ENCODE results near the gene LAMA3. TPM values are rescaled to one million over a fixed set of nuclear protein-coding genes. Genes with fewer than 3 reads are reported as not detected.

Gene LAMA3, protein sequence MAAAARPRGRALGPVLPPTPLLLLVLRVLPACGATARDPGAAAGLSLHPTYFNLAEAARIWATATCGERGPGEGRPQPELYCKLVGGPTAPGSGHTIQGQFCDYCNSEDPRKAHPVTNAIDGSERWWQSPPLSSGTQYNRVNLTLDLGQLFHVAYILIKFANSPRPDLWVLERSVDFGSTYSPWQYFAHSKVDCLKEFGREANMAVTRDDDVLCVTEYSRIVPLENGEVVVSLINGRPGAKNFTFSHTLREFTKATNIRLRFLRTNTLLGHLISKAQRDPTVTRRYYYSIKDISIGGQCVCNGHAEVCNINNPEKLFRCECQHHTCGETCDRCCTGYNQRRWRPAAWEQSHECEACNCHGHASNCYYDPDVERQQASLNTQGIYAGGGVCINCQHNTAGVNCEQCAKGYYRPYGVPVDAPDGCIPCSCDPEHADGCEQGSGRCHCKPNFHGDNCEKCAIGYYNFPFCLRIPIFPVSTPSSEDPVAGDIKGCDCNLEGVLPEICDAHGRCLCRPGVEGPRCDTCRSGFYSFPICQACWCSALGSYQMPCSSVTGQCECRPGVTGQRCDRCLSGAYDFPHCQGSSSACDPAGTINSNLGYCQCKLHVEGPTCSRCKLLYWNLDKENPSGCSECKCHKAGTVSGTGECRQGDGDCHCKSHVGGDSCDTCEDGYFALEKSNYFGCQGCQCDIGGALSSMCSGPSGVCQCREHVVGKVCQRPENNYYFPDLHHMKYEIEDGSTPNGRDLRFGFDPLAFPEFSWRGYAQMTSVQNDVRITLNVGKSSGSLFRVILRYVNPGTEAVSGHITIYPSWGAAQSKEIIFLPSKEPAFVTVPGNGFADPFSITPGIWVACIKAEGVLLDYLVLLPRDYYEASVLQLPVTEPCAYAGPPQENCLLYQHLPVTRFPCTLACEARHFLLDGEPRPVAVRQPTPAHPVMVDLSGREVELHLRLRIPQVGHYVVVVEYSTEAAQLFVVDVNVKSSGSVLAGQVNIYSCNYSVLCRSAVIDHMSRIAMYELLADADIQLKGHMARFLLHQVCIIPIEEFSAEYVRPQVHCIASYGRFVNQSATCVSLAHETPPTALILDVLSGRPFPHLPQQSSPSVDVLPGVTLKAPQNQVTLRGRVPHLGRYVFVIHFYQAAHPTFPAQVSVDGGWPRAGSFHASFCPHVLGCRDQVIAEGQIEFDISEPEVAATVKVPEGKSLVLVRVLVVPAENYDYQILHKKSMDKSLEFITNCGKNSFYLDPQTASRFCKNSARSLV (N-terminal part only)
- total RNA-seq = 25.9 TPM

DNA sequence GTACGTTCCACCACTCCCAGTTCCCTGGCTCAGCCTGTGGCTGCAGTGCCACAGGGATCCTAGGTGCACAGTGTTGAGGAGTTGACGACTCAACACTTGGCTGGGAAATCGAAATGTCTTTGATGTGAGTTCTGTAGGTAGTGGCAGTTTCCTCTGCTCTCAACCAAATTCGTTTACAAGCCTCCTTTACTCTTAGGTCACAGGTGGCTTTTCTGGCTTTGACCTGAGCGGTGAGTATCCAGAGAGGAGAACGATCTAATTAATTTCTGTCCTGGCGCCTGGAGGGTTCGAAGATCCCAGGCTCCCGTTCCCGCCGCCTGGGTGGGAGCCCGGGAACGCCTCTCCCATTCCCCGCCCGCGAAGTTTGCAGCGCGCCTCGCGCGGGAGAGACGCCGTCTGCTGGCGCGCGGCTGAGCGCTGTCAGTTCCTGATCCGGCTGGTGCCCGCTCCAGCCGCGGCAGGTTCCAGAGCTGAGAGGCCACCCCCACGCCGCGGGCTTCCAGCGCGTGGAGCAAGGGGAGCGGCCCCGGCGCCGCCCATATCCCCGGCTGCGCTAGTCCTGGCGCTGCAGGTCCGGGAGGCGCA lies at the start of gene LAMA3:
TSS of gene LAMA3 (plus strand) at position 423 of the 585 bp plus-strand sequence. CDS start 231 bp downstream, outside the sequence.

DNA sequence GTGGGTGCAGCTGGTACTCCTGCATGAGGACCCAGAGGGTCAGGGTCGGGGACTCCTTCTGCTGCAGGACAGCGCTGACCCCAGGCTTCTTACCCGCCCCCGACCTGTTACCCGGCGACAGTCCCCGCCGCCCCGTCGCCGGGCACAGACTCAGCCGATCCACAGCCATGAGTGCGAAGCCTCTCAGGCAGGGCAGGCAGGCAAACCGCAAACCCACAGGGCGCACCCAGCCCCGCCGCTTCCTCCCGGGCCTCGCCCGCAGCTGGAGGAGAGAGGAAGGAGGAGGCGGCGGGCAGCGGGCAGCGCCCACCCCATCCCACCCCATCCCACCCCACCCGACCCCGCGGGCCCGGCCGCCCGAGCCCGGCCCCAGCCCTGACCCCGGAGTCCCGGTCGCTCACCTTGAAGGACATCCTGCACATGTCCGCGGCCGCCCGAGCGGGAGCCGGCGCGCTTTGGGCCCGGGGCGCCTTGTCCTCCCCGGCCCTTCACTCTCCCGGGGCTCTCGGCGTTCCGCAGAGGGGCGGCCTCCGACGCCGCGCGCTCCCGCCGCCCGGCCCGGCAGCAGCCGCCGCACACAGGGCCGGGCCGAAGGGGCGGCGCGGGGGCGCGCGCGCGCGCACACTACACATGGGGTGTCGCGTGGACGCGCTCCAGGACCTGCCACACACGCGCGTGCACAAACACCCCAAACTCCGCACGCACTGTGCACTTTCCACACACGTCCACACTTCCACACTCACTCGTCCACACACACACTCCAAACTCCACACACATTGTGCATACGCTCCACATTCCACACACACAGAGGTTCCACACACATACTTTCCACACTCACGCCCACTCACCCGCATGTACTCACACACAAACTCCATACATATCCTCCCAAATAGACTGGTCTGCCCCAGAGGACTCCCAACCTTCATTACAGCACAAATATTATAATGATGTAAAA lies 26.7 kb upstream of the LAMA3 start, which contains the start of gene ANKRD29:
TSS of gene ANKRD29 (minus strand) at position 603 of the 955 bp plus-strand sequence. CDS start at position 422, 181 bp downstream.

Other genes starting within 250 kb of the LAMA3 start
- 91.9 TPM for gene RIOK3, start 236.2 kb upstream of the LAMA3 start, total RNA-seq
- gene RMC1, start 185.9 kb upstream of the LAMA3 start, total RNA-seq = 38.3 TPM
- gene NPC1, start 102.9 kb upstream of the LAMA3 start, total RNA-seq = 53.3 TPM
- gene ANKRD29, start 26.5 kb upstream of the LAMA3 start, total RNA-seq = 6.7 TPM